Activated CD4-positive, alpha-beta T cell treated with anti-CD3 and anti-CD28 coated beads, Interleukin-2, Interleukin-6, amounts not matched to agents 100 ng/mL and 50 ng/mL, durations not matched to agents 16 hours and 8 hours (primary cell): Measurements from ENCODE around the gene PTGIR.

Source experiments
- DNase-seq: peaks from one replicate; pipeline ENCODE4 v3.0.0-alpha.2; 2020

The PTGIR gene

DNA sequence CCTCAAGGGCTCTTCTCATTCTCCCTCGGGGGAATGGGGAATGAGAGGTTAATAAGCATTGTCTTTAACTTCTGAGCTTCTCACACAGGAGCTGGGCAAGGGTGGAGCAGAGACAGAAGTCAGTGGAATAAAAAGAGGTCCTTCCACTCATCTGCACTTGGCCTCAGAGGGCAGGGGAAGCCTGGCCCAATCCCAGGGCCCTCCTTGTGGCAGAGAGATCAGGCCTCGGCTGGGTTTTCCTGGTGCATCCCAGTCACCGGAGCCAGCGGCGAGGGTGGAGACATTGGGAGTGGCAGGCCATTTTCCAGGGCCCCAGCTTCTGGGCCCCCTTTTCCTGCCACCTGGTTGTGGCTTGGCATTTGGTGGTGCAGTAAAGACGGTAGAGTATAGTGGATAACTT, 13.1 kb downstream of the PTGIR start:
- no peak for DNase-seq

GRCh38 chr19:46610851-46611770, 13.8 kb downstream of the PTGIR start:
- peak; percentile 60 for DNase-seq

DNA sequence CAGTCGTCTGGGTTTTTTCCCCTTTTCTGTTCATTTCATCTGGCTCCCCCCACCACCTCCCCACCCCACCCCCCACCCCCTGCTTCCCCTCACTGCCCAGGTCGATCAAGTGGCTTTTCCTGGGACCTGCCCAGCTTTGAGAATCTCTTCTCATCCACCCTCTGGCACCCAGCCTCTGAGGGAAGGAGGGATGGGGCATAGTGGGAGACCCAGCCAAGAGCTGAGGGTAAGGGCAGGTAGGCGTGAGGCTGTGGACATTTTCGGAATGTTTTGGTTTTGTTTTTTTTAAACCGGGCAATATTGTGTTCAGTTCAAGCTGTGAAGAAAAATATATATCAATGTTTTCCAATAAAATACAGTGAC, 14.5 kb downstream of the PTGIR start:
- no peak for DNase-seq

- DNase-seq = no peak
Observed at GRCh38 chr19:46609511-46610412, 15.1 kb downstream of the PTGIR start.

DNA sequence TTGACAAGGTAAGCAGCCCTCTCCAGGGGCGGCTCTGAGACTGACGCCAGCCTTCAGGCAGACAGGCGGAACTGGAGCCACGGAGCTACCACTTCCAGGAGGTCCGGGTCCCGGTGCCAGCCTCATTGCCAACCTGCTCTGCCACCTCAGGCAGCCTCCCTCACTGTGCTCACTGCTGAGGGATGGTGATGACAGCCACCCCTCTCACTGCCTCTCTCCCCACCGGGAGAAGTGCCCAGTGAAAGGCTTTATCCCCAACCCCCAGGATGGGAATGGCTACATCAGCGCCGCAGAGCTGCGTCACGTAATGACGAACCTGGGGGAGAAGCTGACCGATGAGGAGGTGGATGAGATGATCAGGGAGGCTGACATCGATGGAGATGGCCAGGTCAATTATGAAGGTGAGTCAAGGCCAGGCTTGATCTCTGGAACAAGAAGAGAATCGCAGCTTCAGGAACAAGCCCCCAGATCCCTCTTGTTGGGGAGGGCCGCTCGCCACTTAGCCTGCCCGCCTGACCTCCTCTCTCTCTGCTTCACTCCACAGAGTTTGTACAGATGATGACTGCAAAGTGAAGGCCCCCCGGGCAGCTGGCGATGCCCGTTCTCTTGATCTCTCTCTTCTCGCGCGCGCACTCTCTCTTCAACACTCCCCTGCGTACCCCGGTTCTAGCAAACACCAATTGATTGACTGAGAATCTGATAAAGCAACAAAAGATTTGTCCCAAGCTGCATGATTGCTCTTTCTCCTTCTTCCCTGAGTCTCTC, 16.1 kb downstream of the PTGIR start:
- no peak for DNase-seq

DNA sequence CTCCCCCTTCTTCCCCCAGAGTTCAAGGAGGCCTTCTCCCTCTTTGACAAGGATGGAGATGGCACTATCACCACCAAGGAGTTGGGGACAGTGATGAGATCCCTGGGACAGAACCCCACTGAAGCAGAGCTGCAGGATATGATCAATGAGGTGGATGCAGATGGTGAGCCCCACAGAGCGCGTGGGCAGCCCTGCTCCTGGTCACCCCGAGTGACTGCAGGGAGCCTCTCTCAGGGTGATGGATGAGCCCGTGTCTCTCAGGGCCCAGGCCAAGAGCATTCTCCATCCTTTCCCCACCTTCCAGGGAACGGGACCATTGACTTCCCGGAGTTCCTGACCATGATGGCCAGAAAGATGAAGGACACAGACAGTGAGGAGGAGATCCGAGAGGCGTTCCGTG, 16.7 kb downstream of the PTGIR start:
- no peak for DNase-seq

- no peak for DNase-seq
Observed at GRCh38 chr19:46607448-46607841, 17.4 kb downstream of the PTGIR start.

GRCh38 chr19:46606681-46607447, 18.0 kb downstream of the PTGIR start:
- no peak for DNase-seq

DNA sequence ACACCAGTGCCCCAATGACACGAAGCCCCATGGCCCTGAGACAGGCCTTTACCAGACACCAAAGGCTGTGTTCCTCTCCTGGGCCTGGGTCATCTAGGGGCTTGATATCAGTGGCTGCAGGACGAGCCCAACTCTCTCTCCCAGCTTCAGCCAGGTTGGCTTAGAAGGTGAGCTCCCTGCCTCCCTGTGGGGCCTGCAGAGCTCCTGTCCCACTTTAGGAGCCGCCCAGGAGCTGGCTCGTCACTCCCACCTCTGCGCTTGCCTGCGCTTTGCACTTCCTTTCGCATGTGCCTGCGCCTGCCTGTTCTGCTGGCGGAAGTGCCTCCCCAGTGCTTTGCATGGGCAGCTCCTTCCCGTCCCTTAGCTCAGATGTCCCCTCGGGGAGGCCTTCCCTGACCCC, 18.9 kb downstream of the PTGIR start:
- DNase-seq = no peak

- no peak for DNase-seq
Observed at GRCh38 chr19:46605356-46605821, 19.5 kb downstream of the PTGIR start.

DNA sequence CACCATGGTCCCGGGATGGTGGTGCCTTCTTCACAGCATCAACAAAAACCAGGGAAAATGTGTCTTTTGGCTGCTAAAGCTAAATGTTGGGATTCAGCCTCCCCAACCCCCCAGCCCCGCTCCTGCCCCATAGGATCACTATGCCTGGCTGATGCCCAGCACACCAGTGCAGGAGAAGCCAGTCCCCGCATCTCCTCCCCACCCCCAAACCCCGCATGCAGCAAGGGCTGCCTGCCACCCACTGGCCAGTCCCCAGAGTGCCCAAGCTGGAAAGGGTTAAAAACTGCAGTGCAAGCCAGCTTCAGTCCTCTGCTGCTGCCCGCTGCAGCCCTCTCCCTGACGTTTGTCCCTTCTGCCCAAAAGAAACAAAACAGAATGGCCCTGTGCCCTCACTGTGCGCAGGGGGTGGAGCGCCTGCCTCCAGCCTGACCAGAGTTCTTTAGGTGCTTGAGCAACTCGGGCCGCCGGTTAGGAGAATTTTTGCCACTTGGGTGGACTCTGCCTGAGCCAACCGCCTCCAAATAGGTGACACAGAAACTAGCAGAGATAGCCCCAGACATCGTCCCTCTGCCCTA, 20.0 kb downstream of the PTGIR start:
- DNase-seq = no peak

GRCh38 chr19:46603752-46604231, 21.1 kb downstream of the PTGIR start:
- no peak for DNase-seq

GRCh38 chr19:46603195-46603637, 21.7 kb downstream of the PTGIR start:
- DNase-seq = no peak

DNA sequence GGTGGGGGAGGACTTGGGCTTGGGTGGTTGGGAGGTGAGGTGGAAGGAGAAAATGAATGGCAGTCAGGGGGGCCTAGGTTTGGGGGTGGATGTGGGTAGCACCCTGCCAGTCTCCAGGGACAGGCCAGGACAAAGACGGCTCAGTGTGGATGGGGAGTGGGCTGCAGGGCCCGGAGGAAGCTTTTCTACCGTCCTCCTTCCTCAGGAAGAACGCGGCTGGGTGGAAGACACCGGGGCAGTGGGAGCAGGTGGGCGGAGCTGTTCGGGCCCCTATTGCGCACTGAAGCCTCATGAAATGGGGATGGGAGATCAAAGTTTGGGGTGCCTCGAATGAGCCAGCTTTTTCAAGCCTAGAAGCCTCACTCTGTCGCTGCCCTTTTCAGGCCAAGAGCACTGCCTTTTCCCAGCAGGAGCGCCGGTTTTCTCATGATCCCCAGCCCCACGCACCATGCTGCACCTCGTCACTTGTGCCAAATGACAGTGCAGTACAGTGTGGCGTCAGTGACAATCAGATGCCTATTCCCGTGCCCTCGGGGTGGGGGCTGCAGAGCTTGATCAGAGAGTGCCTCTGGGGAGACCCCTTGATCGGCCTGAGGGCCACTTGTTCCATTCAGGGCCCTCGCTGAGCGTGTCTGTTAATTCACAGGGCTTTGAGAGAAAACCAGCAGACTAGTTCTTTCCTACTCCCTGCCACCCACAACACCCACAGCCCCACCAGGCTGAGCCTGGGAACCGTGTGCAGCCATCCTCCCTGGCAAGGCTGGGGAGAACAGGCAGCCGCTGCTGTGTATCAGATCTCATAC, 22.3 kb downstream of the PTGIR start:
- DNase-seq = peak; percentile 55

DNA sequence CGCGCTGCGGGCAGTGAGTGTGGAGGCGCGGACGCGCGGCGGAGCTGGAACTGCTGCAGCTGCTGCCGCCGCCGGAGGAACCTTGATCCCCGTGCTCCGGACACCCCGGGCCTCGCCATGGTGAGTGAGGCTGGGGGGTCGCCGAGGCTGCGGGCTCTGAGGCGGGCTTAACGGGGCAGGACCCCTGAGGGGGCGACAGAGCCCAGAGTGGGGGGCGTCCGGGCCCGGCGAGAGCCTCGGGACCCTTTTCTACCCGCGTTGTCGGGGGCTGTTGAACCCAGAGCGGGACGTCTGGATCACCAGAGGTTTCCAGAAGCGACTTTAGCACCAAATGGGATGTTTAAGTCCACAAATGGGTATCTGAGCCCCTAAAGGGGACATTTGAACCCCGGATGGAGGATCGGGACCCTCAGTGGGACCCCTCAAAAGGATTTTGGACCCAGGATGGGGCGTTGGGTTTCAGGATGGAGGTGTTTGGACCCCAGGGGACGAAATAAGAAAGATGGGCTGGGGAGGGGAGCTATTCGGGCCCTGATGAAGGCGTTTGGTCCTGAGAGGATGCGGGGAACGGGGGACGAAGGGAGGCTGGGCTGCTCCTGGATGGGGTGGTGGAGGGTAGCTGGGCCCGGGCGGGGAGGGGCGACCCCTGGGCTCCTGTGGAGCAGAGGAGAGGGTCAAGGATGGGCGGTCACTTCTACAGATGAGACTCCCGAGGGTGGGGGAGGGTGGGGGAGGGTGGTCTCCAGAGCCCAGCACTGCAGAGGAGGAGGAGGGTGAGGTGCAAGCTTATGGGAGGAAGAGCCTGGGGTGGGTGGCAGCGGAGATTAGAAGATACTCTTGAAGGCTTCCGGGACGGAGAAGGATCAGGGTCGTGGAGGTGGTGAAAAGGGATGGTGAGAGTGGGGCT, 23.3 kb downstream of the PTGIR start, which contains the start of gene CALM3:
TSS of gene CALM3 (plus strand) at position 13 of the 907 bp plus-strand sequence. CDS start at position 118, 105 bp downstream.
- no peak for DNase-seq

- peak; percentile 97 for DNase-seq
Observed at GRCh38 chr19:46600384-46601317, 24.2 kb downstream of the PTGIR start.

DNA sequence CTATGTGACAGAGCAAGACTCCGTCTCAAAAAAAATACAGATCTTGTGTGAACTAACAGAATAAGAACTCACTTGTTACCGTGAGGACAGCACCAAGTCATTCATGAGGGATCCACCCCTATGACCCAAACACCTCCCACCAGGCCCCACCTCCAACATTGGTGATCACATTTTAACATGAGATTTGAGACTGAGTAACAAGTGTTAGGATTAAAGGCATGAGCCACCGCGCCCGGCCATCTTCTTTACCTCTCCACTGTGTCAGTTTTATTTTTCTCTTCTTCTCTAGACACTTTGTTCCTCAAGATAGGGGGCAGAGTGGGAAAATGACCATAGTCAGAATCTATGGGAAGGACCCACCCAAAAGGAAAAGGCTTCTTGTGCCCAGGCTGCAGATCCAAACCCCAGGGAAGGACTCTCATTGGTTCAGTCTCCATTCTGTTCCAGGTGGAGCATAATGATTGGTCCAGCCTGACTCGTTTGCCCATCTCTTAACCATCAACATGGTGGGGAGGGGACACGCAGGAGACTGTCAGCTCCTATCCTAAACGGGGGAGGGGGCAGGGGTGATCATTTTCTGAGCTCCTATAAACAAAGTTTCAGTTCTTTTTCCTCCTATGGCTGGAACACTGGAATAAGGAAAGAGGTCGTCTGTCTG, 25.0 kb downstream of the PTGIR start:
- DNase-seq = no peak
